MM.1S (cell line): ENCODE results near the gene TREML4.
A peak's percentile ranks its signal among the peaks of the same experiment; 100 is the strongest.

Experiments used
- DNase-seq: peaks from one replicate; pipeline ENCODE4 v3.0.0-alpha.2; 2015
- H2AFZ ChIP-seq: fragments of 300-600 bp; sonication (generic); 2 replicates; pipeline ENCODE4 v1.6.0; 2016; ENCODE audit warnings: antibody characterized with exemption, low read length
- H3F3A ChIP-seq: fragments of 300-600 bp; sonication (generic); 2 replicates; pipeline ENCODE4 v1.6.1; 2016; ENCODE audit warnings: mild to moderate bottlenecking, antibody characterized with exemption, low read length, moderate library complexity, mixed read lengths; ENCODE audit not compliant: insufficient read depth
- H3K27ac ChIP-seq: fragments of 300-600 bp; sonication (generic); 2 replicates; pipeline ENCODE4 v1.5.1; 2016; ENCODE audit warnings: mild to moderate bottlenecking, low read length
- H3K27me3 ChIP-seq: fragments of 300-600 bp; sonication (generic); replicated peaks from 2 replicates; pipeline ENCODE4 v1.6.0; 2016; ENCODE audit warnings: low read length; ENCODE audit not compliant: insufficient read depth
- H3K36me3 ChIP-seq: fragments of 300-600 bp; sonication (generic); replicated peaks from 2 replicates; pipeline ENCODE4 v1.6.1; 2016; ENCODE audit warnings: mild to moderate bottlenecking, low read length, mixed read lengths; ENCODE audit not compliant: insufficient read depth
- H3K4me1 ChIP-seq: fragments of 300-600 bp; sonication (generic); 2 replicates; pipeline ENCODE4 v1.6.1; 2016; ENCODE audit warnings: low read length, mixed read lengths
- H3K4me2 ChIP-seq: fragments of 300-600 bp; sonication (generic); 2 replicates; pipeline ENCODE4 v1.6.0; 2016; ENCODE audit warnings: low read depth, low read length
- H3K4me3 ChIP-seq: fragments of 300-600 bp; sonication (generic); 2 replicates; pipeline ENCODE4 v1.5.1; 2016; ENCODE audit warnings: low read length, mixed read lengths
- H3K79me2 ChIP-seq: fragments of 300-600 bp; sonication (generic); 2 replicates; pipeline ENCODE4 v1.6.1; 2016; ENCODE audit warnings: mixed run types, low read length, mixed read lengths
- H3K9ac ChIP-seq: fragments of 300-600 bp; sonication (generic); 2 replicates; pipeline ENCODE4 v1.6.1; 2016; ENCODE audit warnings: low read length, mixed read lengths
- H3K9me2 ChIP-seq: fragments of 300-600 bp; sonication (generic); replicated peaks from 2 replicates; pipeline ENCODE4 v1.6.1; 2016; ENCODE audit warnings: mild to moderate bottlenecking, low read length, mixed read lengths; ENCODE audit not compliant: insufficient read depth
- H3K9me3 ChIP-seq: fragments of 300-600 bp; sonication (generic); replicated peaks from 2 replicates; pipeline ENCODE4 v1.6.1; 2016; ENCODE audit warnings: mild to moderate bottlenecking, low read length, mixed read lengths; ENCODE audit not compliant: insufficient read depth
- H4K20me1 ChIP-seq: fragments of 300-600 bp; sonication (generic); 2 replicates; pipeline ENCODE4 v1.6.1; 2016; ENCODE audit warnings: mild to moderate bottlenecking, low read length, moderate library complexity, mixed read lengths; ENCODE audit not compliant: insufficient read depth
- EZH2 ChIP-seq: fragments of 300-600 bp; sonication (generic); optimal IDR thresholded peaks from 2 replicates; pipeline ENCODE3; 2017; ENCODE audit warnings: low read depth, mild to moderate bottlenecking, antibody characterized with exemption, low read length, mixed read lengths
- EZH2phosphoT487 ChIP-seq: fragments of 300-600 bp; sonication (generic); IDR thresholded peaks from 2 replicates; pipeline ENCODE4 v1.6.1; 2018; ENCODE audit warnings: antibody characterized with exemption, low read length
- TF ChIP-seq, protein P1 (sequence below): fragments of 300-600 bp; sonication (generic); IDR thresholded peaks from 2 replicates; pipeline ENCODE4 v1.5.1; 2016; ENCODE audit warnings: antibody characterized with exemption, low read length, mixed read lengths

The TREML4 gene

GRCh38 chr6:41182069-41183034 is 45.8 kb upstream of the TREML4 start:
- no peaks in the 10 kb centered on the region for H3K4me1 ChIP-seq
- H3K9ac ChIP-seq, result no peak overlapping the region
- DNase-seq, result peak; percentile 59
- no peaks in the 10 kb centered on the region for H4K20me1 ChIP-seq
- no peaks in the 10 kb centered on the region for H3K9me3 ChIP-seq
- no peaks in the 10 kb centered on the region for H3K36me3 ChIP-seq
- H2AFZ ChIP-seq, result no peak overlapping the region
- H3K9me2 ChIP-seq, result no peaks in the 10 kb centered on the region
- TF ChIP-seq EZH2phosphoT487, result no peak
- no peak for TF ChIP-seq EZH2
- TF ChIP-seq, protein P1, sequence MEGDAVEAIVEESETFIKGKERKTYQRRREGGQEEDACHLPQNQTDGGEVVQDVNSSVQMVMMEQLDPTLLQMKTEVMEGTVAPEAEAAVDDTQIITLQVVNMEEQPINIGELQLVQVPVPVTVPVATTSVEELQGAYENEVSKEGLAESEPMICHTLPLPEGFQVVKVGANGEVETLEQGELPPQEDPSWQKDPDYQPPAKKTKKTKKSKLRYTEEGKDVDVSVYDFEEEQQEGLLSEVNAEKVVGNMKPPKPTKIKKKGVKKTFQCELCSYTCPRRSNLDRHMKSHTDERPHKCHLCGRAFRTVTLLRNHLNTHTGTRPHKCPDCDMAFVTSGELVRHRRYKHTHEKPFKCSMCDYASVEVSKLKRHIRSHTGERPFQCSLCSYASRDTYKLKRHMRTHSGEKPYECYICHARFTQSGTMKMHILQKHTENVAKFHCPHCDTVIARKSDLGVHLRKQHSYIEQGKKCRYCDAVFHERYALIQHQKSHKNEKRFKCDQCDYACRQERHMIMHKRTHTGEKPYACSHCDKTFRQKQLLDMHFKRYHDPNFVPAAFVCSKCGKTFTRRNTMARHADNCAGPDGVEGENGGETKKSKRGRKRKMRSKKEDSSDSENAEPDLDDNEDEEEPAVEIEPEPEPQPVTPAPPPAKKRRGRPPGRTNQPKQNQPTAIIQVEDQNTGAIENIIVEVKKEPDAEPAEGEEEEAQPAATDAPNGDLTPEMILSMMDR, result peak; percentile 73
- H3F3A ChIP-seq, result no peaks in the 10 kb centered on the region
- H3K4me2 ChIP-seq, result no peak overlapping the region
- H3K27ac ChIP-seq, result no peak overlapping the region
- no peaks in the 10 kb centered on the region for H3K27me3 ChIP-seq
- H3K4me3 ChIP-seq, result no peak overlapping the region
- no peaks in the 10 kb centered on the region for H3K79me2 ChIP-seq

DNA sequence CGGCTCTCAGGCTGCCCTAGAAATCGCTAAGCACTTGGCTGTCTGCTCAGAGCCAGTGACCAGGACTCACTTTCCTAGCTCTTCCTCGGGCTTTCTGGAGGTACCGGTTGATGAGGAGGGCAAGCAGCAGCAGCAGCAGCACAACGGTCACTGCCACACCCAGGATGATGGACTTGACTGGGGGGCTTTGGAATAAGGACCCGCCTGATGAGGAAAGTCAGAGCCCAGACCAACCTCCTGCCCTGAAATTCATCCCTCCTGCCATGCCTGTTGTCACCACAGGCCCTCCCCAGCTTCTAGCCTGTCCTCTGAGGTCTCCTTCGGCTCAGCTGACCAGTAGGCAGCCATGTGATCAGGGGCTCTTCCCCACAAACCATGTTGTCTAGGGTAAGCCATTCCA is 43.4 kb upstream of the TREML4 start:
- TF ChIP-seq EZH2 (no peak), EZH2phosphoT487 (no peak)
- TF ChIP-seq, protein P1, result no peak
- H3K4me2 ChIP-seq, result no peak overlapping the region
- H3F3A ChIP-seq, result no peaks in the 10 kb centered on the region
- H3K9ac ChIP-seq, result no peak overlapping the region
- H2AFZ ChIP-seq, result no peak overlapping the region
- H3K4me3 ChIP-seq, result no peak overlapping the region
- H3K4me1 ChIP-seq, result no peaks in the 10 kb centered on the region
- no peaks in the 10 kb centered on the region for H3K79me2 ChIP-seq
- H3K27me3 ChIP-seq, result no peaks in the 10 kb centered on the region
- no peaks in the 10 kb centered on the region for H3K9me3 ChIP-seq
- no peaks in the 10 kb centered on the region for H4K20me1 ChIP-seq
- no peaks in the 10 kb centered on the region for H3K9me2 ChIP-seq
- no peak overlapping the region for H3K27ac ChIP-seq
- DNase-seq, result no peak
- no peaks in the 10 kb centered on the region for H3K36me3 ChIP-seq

DNA sequence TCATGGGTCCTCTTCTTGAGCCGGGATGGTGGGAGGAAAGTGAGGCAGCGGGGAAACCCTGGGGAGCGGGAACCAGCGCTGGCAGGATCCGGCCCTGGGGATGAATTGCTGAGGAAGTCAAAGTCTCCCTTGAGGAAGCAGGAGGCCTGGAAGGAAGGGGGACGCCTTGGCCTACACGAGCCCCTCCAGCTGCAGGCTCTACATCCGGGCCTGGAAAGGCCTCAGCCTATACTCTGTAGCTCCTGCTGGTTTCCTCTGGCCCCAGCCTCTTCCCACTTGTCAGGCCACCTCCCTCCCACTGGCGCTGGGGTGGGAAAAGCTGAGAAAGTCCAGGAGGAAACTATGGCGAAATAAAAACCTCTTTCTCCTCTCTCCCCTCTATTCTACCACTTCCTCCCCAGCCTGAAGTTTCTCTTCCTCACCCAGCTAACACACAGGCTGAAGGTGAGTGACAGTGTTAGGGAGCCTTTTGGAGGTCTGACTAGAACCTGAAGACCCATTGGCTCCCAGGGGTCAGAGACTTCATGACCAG is 42.1 kb upstream of the TREML4 start:
- no peak for DNase-seq
- Histone ChIP-seq H3K27me3 (no peaks in the 10 kb centered on the region), H3K9me3 (no peaks in the 10 kb centered on the region), H3K9ac (no peak overlapping the region), H3K36me3 (no peaks in the 10 kb centered on the region), H3K4me3 (no peak overlapping the region), H3K4me2 (no peak overlapping the region), H4K20me1 (no peaks in the 10 kb centered on the region), H3K9me2 (no peaks in the 10 kb centered on the region), H2AFZ (no peak overlapping the region), H3K79me2 (no peaks in the 10 kb centered on the region), H3F3A (no peaks in the 10 kb centered on the region), H3K27ac (no peak overlapping the region), H3K4me1 (no peaks in the 10 kb centered on the region)
- no peak for TF ChIP-seq EZH2phosphoT487
- no peak for TF ChIP-seq EZH2
- TF ChIP-seq, protein P1, result no peak
